SU-DHL-6 (cell line): ENCODE results near the gene RFTN1.

Source experiments
- CTCF ChIP-seq: fragments of 200-600 bp; sonication (generic); IDR thresholded peaks from one replicate; pipeline ENCODE4 v1.5.1; 2017; ENCODE audit warnings: antibody characterized with exemption, mild to moderate bottlenecking, low read length, moderate library complexity; ENCODE audit not compliant: insufficient read depth, poor library complexity, severe bottlenecking
- EZH2phosphoT487 ChIP-seq: fragments of 200-600 bp; sonication (generic), shearing (Covaris generic); conservative IDR thresholded peaks from 2 replicates; pipeline ENCODE4 v1.6.1; 2018; ENCODE audit warnings: mild to moderate bottlenecking, antibody characterized with exemption, low read length, moderate library complexity, mixed read lengths

GRCh38 chr3:16508591-16508995 lies 4.9 kb downstream of the RFTN1 start:
- TF ChIP-seq EZH2phosphoT487 (no peak), CTCF (no peak)
